Activated naive CD8-positive, alpha-beta T cell treated with anti-CD3 and anti-CD28 coated beads, Interleukin-2, amount 50 U/mL, for 24 hours (primary cell): ENCODE results near the gene CEACAM18.
"Not testable (repeated sequence)": the region's sequence is repeated elsewhere in the genome, so short reads cannot be mapped to it uniquely, and the experiment has no call there.

Experiments
- ATAC-seq: fragments of 150-1000 bp; cut with Tn5 transposase; one replicate; pipeline ENCODE4 v1.10.0; 2021
- DNase-seq: peaks from one replicate; pipeline ENCODE4 v3.0.0; 2021
- H3K27ac Mint-ChIP-seq: one replicate; pipeline ENCODE4 v1.8.0; 2021; ENCODE audit warnings: mild to moderate bottlenecking, mixed read lengths
- H3K27me3 Mint-ChIP-seq: one replicate; pipeline ENCODE4 v1.8.0; 2021; ENCODE audit warnings: mixed read lengths
- H3K36me3 Mint-ChIP-seq: one replicate; pipeline ENCODE4 v1.8.0; 2021; ENCODE audit warnings: low read depth, mixed read lengths
- H3K4me1 Mint-ChIP-seq: one replicate; pipeline ENCODE4 v1.8.0; 2021; ENCODE audit warnings: mixed read lengths
- H3K4me3 Mint-ChIP-seq: one replicate; pipeline ENCODE4 v1.8.0; 2021; ENCODE audit warnings: mild to moderate bottlenecking, moderate library complexity, mixed read lengths
- H3K9me3 Mint-ChIP-seq: one replicate; pipeline ENCODE4 v1.8.0; 2021; ENCODE audit warnings: mixed read lengths

Gene CEACAM18

GRCh38 chr19:51497666-51498065 is 19.3 kb downstream of the CEACAM18 start:
- peaks cover 8% of the 10 kb centered on the region for H3K36me3 Mint-ChIP-seq
- peaks cover 14% of the 10 kb centered on the region for H3K9me3 Mint-ChIP-seq
- H3K4me3 Mint-ChIP-seq = no peak overlapping the region
- no peak overlapping the region for H3K27ac Mint-ChIP-seq
- peaks cover 19% of the 10 kb centered on the region for H3K27me3 Mint-ChIP-seq
- H3K4me1 Mint-ChIP-seq = peaks cover 40% of the 10 kb centered on the region
- ATAC-seq (no peak), DNase-seq (no peak)

GRCh38 chr19:51500931-51501330 is 22.6 kb downstream of the CEACAM18 start:
- Mint-ChIP-seq H3K4me1 (peaks cover 32% of the 10 kb centered on the region), H3K27ac (peak overlapping the region; percentile 74), H3K4me3 (peak overlapping the region; percentile 76), H3K9me3 (peaks cover 13% of the 10 kb centered on the region)
- not testable (repeated sequence) for ATAC-seq, H3K27me3 Mint-ChIP-seq, H3K36me3 Mint-ChIP-seq, DNase-seq

GRCh38 chr19:51501594-51502263 is 23.4 kb downstream of the CEACAM18 start, which contains the start of gene SIGLEC12:
SIGLEC12 (minus strand) TSS chr19:51501800; CDS start chr19:51501733, 67 bp downstream.
- H3K27ac Mint-ChIP-seq = peak within 1 kb of the TSS; percentile 74
- H3K36me3 Mint-ChIP-seq = peaks cover 2% of the 10 kb centered on the region
- H3K4me3 Mint-ChIP-seq = peak within 1 kb of the TSS; percentile 76
- peaks cover 13% of the 10 kb centered on the region for H3K9me3 Mint-ChIP-seq
- peaks cover 34% of the 10 kb centered on the region for H3K4me1 Mint-ChIP-seq
- peaks cover 3% of the 10 kb centered on the region for H3K27me3 Mint-ChIP-seq
- ATAC-seq = peak; percentile 74
- DNase-seq = peak; percentile 47

- no peak overlapping the region for H3K4me3 Mint-ChIP-seq
- peaks cover 5% of the 10 kb centered on the region for H3K27me3 Mint-ChIP-seq
- ATAC-seq (no peak), DNase-seq (no peak)
- H3K4me1 Mint-ChIP-seq = peaks cover 36% of the 10 kb centered on the region
- no peak overlapping the region for H3K27ac Mint-ChIP-seq
- H3K36me3 Mint-ChIP-seq = peaks cover 2% of the 10 kb centered on the region
- peaks cover 13% of the 10 kb centered on the region for H3K9me3 Mint-ChIP-seq
Observed at GRCh38 chr19:51503286-51503817, 25.0 kb downstream of the CEACAM18 start.

GRCh38 chr19:51503896-51504295 is 25.6 kb downstream of the CEACAM18 start:
- DNase-seq (no peak), ATAC-seq (no peak)
- peaks cover 36% of the 10 kb centered on the region for H3K4me1 Mint-ChIP-seq
- peaks cover 13% of the 10 kb centered on the region for H3K9me3 Mint-ChIP-seq
- no peak overlapping the region for H3K4me3 Mint-ChIP-seq
- H3K27ac Mint-ChIP-seq = no peak overlapping the region
- H3K27me3 Mint-ChIP-seq = peaks cover 2% of the 10 kb centered on the region
- H3K36me3 Mint-ChIP-seq = peaks cover 2% of the 10 kb centered on the region

DNA sequence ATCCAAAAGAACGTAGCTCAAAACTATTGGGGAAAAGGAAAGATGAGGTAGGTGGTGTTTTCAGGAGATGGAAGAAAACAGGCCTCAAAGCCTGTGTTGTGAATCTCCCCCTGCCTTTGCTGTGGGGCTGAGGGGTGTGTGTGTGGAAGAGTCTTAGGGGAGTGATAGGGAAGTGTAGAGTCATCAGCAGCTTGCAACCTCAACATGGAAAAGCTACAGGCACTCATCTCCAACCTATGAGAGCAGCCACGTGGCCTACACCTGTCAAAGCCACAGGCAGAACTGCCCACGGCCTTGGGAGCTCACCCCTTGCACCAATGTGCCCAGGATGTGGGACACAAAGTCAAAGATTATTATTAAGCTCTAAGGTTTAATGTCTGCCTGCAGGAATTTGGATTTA is 27.6 kb downstream of the CEACAM18 start:
- DNase-seq (no peak), ATAC-seq (peak; percentile 60)
- Mint-ChIP-seq H3K4me3 (no peak overlapping the region), H3K9me3 (peaks cover 13% of the 10 kb centered on the region), H3K27me3 (peaks cover 6% of the 10 kb centered on the region), H3K4me1 (peaks cover 32% of the 10 kb centered on the region), H3K27ac (no peak overlapping the region), H3K36me3 (peaks cover 2% of the 10 kb centered on the region)

DNA sequence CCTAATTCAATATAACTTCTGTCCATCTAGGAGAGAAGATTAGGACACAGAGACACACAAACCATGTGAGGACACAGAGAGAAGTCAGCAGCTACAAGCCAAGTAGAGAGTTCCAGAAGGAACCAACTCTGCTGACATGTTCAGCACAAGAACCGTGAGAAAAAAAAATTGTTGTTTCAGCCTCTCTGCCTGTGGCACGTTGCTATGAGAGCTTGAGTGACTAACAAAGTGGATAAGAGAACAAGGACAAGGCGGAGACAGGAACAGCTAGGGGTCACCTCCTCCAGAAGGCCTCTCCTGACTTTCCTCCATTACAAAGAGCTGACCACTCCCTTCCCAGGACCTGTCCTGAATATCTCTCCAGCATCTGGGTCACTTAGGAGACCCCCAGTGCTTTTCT is 28.9 kb downstream of the CEACAM18 start:
- Mint-ChIP-seq H3K4me1 (peaks cover 25% of the 10 kb centered on the region), H3K27me3 (peaks cover 13% of the 10 kb centered on the region), H3K9me3 (peaks cover 13% of the 10 kb centered on the region), H3K36me3 (peaks cover 2% of the 10 kb centered on the region), H3K4me3 (no peak overlapping the region), H3K27ac (no peak overlapping the region)
- DNase-seq (no peak), ATAC-seq (no peak)

- Mint-ChIP-seq H3K9me3 (peaks cover 13% of the 10 kb centered on the region), H3K27ac (no peak overlapping the region), H3K27me3 (peaks cover 15% of the 10 kb centered on the region), H3K36me3 (peaks cover 2% of the 10 kb centered on the region), H3K4me1 (peaks cover 23% of the 10 kb centered on the region), H3K4me3 (no peak overlapping the region)
- DNase-seq (no peak), ATAC-seq (no peak)
Observed at GRCh38 chr19:51507640-51508058, 29.3 kb downstream of the CEACAM18 start.

GRCh38 chr19:51508059-51508733 is 29.9 kb downstream of the CEACAM18 start:
- ATAC-seq (no peak), DNase-seq (no peak)
- peaks cover 23% of the 10 kb centered on the region for H3K4me1 Mint-ChIP-seq
- peaks cover 2% of the 10 kb centered on the region for H3K36me3 Mint-ChIP-seq
- peaks cover 10% of the 10 kb centered on the region for H3K9me3 Mint-ChIP-seq
- H3K4me3 Mint-ChIP-seq = no peak overlapping the region
- H3K27me3 Mint-ChIP-seq = peaks cover 19% of the 10 kb centered on the region
- no peak overlapping the region for H3K27ac Mint-ChIP-seq

GRCh38 chr19:51509823-51510660 is 31.7 kb downstream of the CEACAM18 start:
- no peaks in the 10 kb centered on the region for H3K9me3 Mint-ChIP-seq
- DNase-seq = no peak
- no peak for ATAC-seq
- no peak overlapping the region for H3K4me3 Mint-ChIP-seq
- no peaks in the 10 kb centered on the region for H3K36me3 Mint-ChIP-seq
- peaks cover 22% of the 10 kb centered on the region for H3K4me1 Mint-ChIP-seq
- H3K27ac Mint-ChIP-seq = no peak overlapping the region
- peaks cover 25% of the 10 kb centered on the region for H3K27me3 Mint-ChIP-seq

- peak; percentile 30 for DNase-seq
- Mint-ChIP-seq H3K36me3 (no peaks in the 10 kb centered on the region), H3K4me3 (no peak overlapping the region), H3K4me1 (peaks cover 19% of the 10 kb centered on the region), H3K27me3 (peaks cover 25% of the 10 kb centered on the region), H3K9me3 (no peaks in the 10 kb centered on the region), H3K27ac (no peak overlapping the region)
- peak; percentile 57 for ATAC-seq
Observed at GRCh38 chr19:51511353-51511752, 33.0 kb downstream of the CEACAM18 start.

GRCh38 chr19:51513968-51514367 is 35.6 kb downstream of the CEACAM18 start:
- Mint-ChIP-seq H3K27me3 (peaks cover 27% of the 10 kb centered on the region), H3K9me3 (peaks cover 4% of the 10 kb centered on the region), H3K27ac (no peak overlapping the region), H3K36me3 (peaks cover 2% of the 10 kb centered on the region), H3K4me1 (peaks cover 28% of the 10 kb centered on the region), H3K4me3 (no peak overlapping the region)
- DNase-seq = no peak
- ATAC-seq = no peak

GRCh38 chr19:51514866-51515481 is 36.6 kb downstream of the CEACAM18 start:
- DNase-seq (no peak), ATAC-seq (peak; percentile 54)
- Mint-ChIP-seq H3K4me3 (no peak overlapping the region), H3K4me1 (peaks cover 28% of the 10 kb centered on the region), H3K36me3 (peaks cover 2% of the 10 kb centered on the region), H3K27ac (no peak overlapping the region), H3K27me3 (peaks cover 27% of the 10 kb centered on the region), H3K9me3 (peaks cover 4% of the 10 kb centered on the region)

DNA sequence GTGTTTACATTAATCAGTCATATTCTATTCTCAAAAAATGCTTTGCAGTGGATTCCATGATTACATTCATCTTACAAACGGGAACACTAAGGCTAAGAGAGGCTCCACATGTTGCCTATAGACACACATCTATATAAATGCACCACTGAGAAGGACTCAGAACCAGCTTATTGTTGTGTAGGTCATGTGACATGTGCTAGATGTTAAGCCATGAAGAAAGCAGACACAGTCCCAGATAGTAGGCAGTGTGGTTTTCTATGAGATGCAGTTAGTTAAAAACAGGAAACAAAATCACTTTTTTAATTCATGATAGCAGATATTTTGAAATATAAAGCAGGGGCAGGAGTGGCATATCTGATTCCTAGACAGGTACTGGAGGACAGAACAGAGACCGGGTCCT is 42.4 kb downstream of the CEACAM18 start:
- DNase-seq = no peak
- Mint-ChIP-seq H3K27ac (no peak overlapping the region), H3K9me3 (peaks cover 4% of the 10 kb centered on the region), H3K36me3 (peaks cover 2% of the 10 kb centered on the region), H3K4me1 (peaks cover 10% of the 10 kb centered on the region), H3K27me3 (peaks cover 16% of the 10 kb centered on the region), H3K4me3 (no peak overlapping the region)
- ATAC-seq = no peak
